SK-N-SH treated with all-trans-retinoic acid at 6 μM for 48 hours (cell line): Measurements from ENCODE around the gene LY9.

Experiments
- ARNTL ChIP-seq: fragments of 450-650 bp; formaldehyde crosslinking; IDR thresholded peaks from 2 replicates; pipeline ENCODE4 v1.5.0; 2020; ENCODE audit warnings: low read depth, mild to moderate bottlenecking, moderate library complexity, borderline replicate concordance
- BACH2 ChIP-seq: fragments of 250-450 bp; sonication (Bioruptor Pico); IDR thresholded peaks from 2 replicates; pipeline ENCODE4 v1.9.0; 2021; ENCODE audit warnings: mild to moderate bottlenecking, borderline replicate concordance
- CSDC2 ChIP-seq: fragments of 250-450 bp; sonication (Bioruptor Pico); IDR thresholded peaks from 2 replicates; pipeline ENCODE4 v1.5.0; 2020; ENCODE audit warnings: mild to moderate bottlenecking, moderate library complexity
- ISL1 ChIP-seq: fragments of 250-450 bp; sonication (Bioruptor Pico); IDR thresholded peaks from 2 replicates; pipeline ENCODE4 v2.1.2; 2022; ENCODE audit warnings: mild to moderate bottlenecking, moderate library complexity
- OSR1 ChIP-seq: fragments of 250-450 bp; sonication (Bioruptor Pico); IDR thresholded peaks from 2 replicates; pipeline ENCODE4 v1.8.0; 2022; ENCODE audit warnings: moderate library complexity, mild to moderate bottlenecking, inconsistent platforms
- PPARA ChIP-seq: fragments of 250-450 bp; sonication (Bioruptor Pico); IDR thresholded peaks from 2 replicates; pipeline ENCODE4 v1.5.0; 2020; ENCODE audit warnings: mild to moderate bottlenecking, borderline replicate concordance
- RARB ChIP-seq: fragments of 250-450 bp; sonication (Bioruptor Pico); IDR thresholded peaks from 2 replicates; pipeline ENCODE4 v1.8.0; 2021; ENCODE audit warnings: mild to moderate bottlenecking, moderate library complexity
- TOX ChIP-seq: fragments of 250-450 bp; sonication (Bioruptor Pico); IDR thresholded peaks from 2 replicates; pipeline ENCODE4 v1.8.0; 2021; ENCODE audit warnings: mild to moderate bottlenecking, moderate library complexity, borderline replicate concordance
- ZC3H10 ChIP-seq: fragments of 250-450 bp; sonication (Bioruptor Pico); IDR thresholded peaks from 2 replicates; pipeline ENCODE4 v1.5.1; 2021; ENCODE audit warnings: mild to moderate bottlenecking, moderate library complexity
- ZFP3 ChIP-seq: fragments of 250-450 bp; sonication (Bioruptor Pico); IDR thresholded peaks from 2 replicates; pipeline ENCODE4 v1.5.0; 2020; ENCODE audit warnings: mild to moderate bottlenecking, moderate library complexity
- ZFP30 ChIP-seq: fragments of 450-650 bp; formaldehyde crosslinking; IDR thresholded peaks from 2 replicates; pipeline ENCODE4 v1.5.0; 2022; ENCODE audit warnings: mild to moderate bottlenecking, moderate library complexity
- ZNF70 ChIP-seq: fragments of 450-650 bp; formaldehyde crosslinking; IDR thresholded peaks from 2 replicates; pipeline ENCODE4 v1.5.0; 2020; ENCODE audit warnings: mild to moderate bottlenecking, moderate library complexity
- ZNF8 ChIP-seq: fragments of 450-650 bp; formaldehyde crosslinking; IDR thresholded peaks from 2 replicates; pipeline ENCODE4 v1.5.0; 2020; ENCODE audit warnings: mild to moderate bottlenecking, moderate library complexity
- TF ChIP-seq, protein P1 (sequence below): fragments of 250-450 bp; sonication (Bioruptor Pico); IDR thresholded peaks from 2 replicates; pipeline ENCODE4 v1.8.0; 2020; ENCODE audit warnings: mild to moderate bottlenecking, moderate library complexity, borderline replicate concordance

DNA sequence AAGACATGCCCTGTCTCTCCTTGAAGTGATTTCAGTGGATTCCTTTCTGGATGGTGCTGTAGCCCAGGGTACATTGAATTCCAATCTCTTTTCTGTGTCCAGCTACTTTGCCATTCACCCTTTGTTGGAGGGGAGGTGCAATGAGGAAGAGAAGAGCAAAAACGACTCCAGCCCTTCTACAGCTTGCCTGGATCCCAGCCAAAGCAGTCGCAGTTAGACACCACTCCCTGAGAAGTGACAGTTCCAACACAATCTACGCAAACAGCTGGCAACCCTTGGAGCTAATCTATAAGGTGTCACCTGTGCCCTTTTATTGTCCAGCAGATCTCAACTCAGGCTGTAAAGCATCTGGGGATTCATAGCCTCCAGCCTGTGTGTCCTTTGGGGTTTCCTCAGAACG, 62.1 kb downstream of the LY9 start:
- TF ChIP-seq ZC3H10 (CRISPR knock-in tag) (no peak), ARNTL (no peak), RARB (no peak), BACH2 (no peak), ZFP30 (no peak), TOX (CRISPR knock-in tag) (no peak), ISL1 (CRISPR knock-in tag) (no peak), ZFP3 (CRISPR knock-in tag) (no peak), ZNF8 (no peak), PPARA (CRISPR knock-in tag) (no peak), CSDC2 (CRISPR knock-in tag) (no peak), ZNF70 (CRISPR knock-in tag) (no peak), OSR1 (no peak)
- TF ChIP-seq, protein P1, sequence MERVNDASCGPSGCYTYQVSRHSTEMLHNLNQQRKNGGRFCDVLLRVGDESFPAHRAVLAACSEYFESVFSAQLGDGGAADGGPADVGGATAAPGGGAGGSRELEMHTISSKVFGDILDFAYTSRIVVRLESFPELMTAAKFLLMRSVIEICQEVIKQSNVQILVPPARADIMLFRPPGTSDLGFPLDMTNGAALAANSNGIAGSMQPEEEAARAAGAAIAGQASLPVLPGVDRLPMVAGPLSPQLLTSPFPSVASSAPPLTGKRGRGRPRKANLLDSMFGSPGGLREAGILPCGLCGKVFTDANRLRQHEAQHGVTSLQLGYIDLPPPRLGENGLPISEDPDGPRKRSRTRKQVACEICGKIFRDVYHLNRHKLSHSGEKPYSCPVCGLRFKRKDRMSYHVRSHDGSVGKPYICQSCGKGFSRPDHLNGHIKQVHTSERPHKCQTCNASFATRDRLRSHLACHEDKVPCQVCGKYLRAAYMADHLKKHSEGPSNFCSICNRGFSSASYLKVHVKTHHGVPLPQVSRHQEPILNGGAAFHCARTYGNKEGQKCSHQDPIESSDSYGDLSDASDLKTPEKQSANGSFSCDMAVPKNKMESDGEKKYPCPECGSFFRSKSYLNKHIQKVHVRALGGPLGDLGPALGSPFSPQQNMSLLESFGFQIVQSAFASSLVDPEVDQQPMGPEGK (CRISPR knock-in tag): no peak
